Activated CD8-positive, alpha-beta T cell treated with anti-CD3 and anti-CD28 coated beads, Interleukin-2, amount 10 ng/mL, durations not matched to agents 7 days and 5 days (primary cell): ENCODE measurements around the gene RPTN. TPM values are rescaled to one million over a fixed set of nuclear protein-coding genes. Genes with fewer than 3 reads are reported as not detected.

ENCODE experiments used
- ATAC-seq: fragments of 150-1000 bp; cut with Tn5 transposase; one replicate; pipeline ENCODE4 v1.10.0; 2021; ENCODE audit warnings: moderate library complexity
- CTCF ChIA-PET: fragments of 350-600 bp; sonication (Branson Sonifier 250); formaldehyde crosslinking; loops from one replicate; lab custom pipeline; 2021; ENCODE audit warnings: antibody characterized with exemption; lab: Charles Lee
- POLR2A ChIA-PET: fragments of 350-600 bp; sonication (Branson Sonifier 250); formaldehyde crosslinking; loops from one replicate; lab custom pipeline; 2021; ENCODE audit warnings: antibody characterized with exemption; lab: Charles Lee
- DNase-seq: peaks from one replicate; pipeline ENCODE4 v3.0.0-alpha.2; 2020
- H3K27ac Mint-ChIP-seq: one replicate; pipeline ENCODE4 v1.8.0; 2021; ENCODE audit warnings: mild to moderate bottlenecking, mixed read lengths
- H3K27me3 Mint-ChIP-seq: one replicate; pipeline ENCODE4 v1.8.0; 2021; ENCODE audit warnings: low read depth, mixed read lengths
- H3K36me3 Mint-ChIP-seq: one replicate; pipeline ENCODE4 v1.8.0; 2021; ENCODE audit warnings: low read depth, mixed read lengths
- H3K4me1 Mint-ChIP-seq: one replicate; pipeline ENCODE4 v1.8.0; 2021; ENCODE audit warnings: low read depth, mixed read lengths
- H3K4me3 Mint-ChIP-seq: one replicate; pipeline ENCODE4 v1.8.0; 2021; ENCODE audit warnings: mild to moderate bottlenecking, mixed read lengths
- H3K9me3 Mint-ChIP-seq: one replicate; pipeline ENCODE4 v1.8.0; 2022; ENCODE audit warnings: mixed read lengths; ENCODE audit not compliant: insufficient read depth
- total RNA-seq, 2 experiments: library from RNA; stranded (reverse); gene quantifications; one replicate each; pipeline ENCODE4 v1.2.3, GENCODE V29; 2021

Gene RPTN
- total RNA-seq, result not detected

- Mint-ChIP-seq H3K4me3 (no peak within 1 kb of the TSS), H3K27ac (no peak within 1 kb of the TSS), H3K27me3 (peaks cover 4% of the 10 kb centered on the region), H3K4me1 (no peaks in the 10 kb centered on the region), H3K36me3 (no peaks in the 10 kb centered on the region), H3K9me3 (no peaks in the 10 kb centered on the region)
- CTCF ChIA-PET, result interaction anchor here (0.8 to 1.8 kb wide), 2 partner anchors 106 to 300 kb away, joined by 3 to 4 read pairs; no protein-coding TSS in a partner anchor
- DNase-seq (no peak), ATAC-seq (no peak)
- POLR2A ChIA-PET, result no interaction called here
These were observed at the start of gene RPTN for GRCh38 chr1:152159144-152159543. Gene RPTN, minus strand, starts transcription at chr1:152159228. Its CDS starts 1,339 bp downstream, at chr1:152157889.

GRCh38 chr1:152198982-152199381 is 40.0 kb upstream of the RPTN start:
- H3K4me3 Mint-ChIP-seq, result no peak overlapping the region
- no peaks in the 10 kb centered on the region for H3K36me3 Mint-ChIP-seq
- H3K9me3 Mint-ChIP-seq, result no peaks in the 10 kb centered on the region
- no peak overlapping the region for H3K27ac Mint-ChIP-seq
- POLR2A ChIA-PET, result no interaction called here
- peaks cover 10% of the 10 kb centered on the region for H3K27me3 Mint-ChIP-seq
- CTCF ChIA-PET, result interaction anchor here (1.1 to 1.6 kb wide), 5 partner anchors 10 to 260 kb away, joined by 3 to 6 read pairs (median 4); no protein-coding TSS in a partner anchor
- ATAC-seq, result no peak
- H3K4me1 Mint-ChIP-seq, result no peaks in the 10 kb centered on the region
- no peak for DNase-seq

GRCh38 chr1:152197361-152197941 is 38.4 kb upstream of the RPTN start:
- no peak for DNase-seq
- Mint-ChIP-seq H3K4me3 (no peak overlapping the region), H3K9me3 (no peaks in the 10 kb centered on the region), H3K27ac (no peak overlapping the region), H3K4me1 (no peaks in the 10 kb centered on the region), H3K27me3 (peaks cover 8% of the 10 kb centered on the region), H3K36me3 (no peaks in the 10 kb centered on the region)
- ChIA-PET POLR2A (no interaction called here), CTCF (no interaction called here)
- no peak for ATAC-seq

GRCh38 chr1:152191711-152192110 is 32.7 kb upstream of the RPTN start:
- ChIA-PET POLR2A (no interaction called here), CTCF (interaction anchor here (1.3 to 2.7 kb wide), 4 partner anchors 138 to 267 kb away, joined by 6 to 37 read pairs (median 8); no protein-coding TSS in a partner anchor)
- DNase-seq (no peak), ATAC-seq (no peak)
- no peak overlapping the region for H3K4me3 Mint-ChIP-seq
- peaks cover 6% of the 10 kb centered on the region for H3K4me1 Mint-ChIP-seq
- H3K27ac Mint-ChIP-seq, result no peak overlapping the region
- H3K9me3 Mint-ChIP-seq, result no peaks in the 10 kb centered on the region
- H3K36me3 Mint-ChIP-seq, result no peaks in the 10 kb centered on the region
- peaks cover 10% of the 10 kb centered on the region for H3K27me3 Mint-ChIP-seq

- Mint-ChIP-seq H3K4me1 (peaks cover 6% of the 10 kb centered on the region), H3K36me3 (no peaks in the 10 kb centered on the region), H3K27ac (no peak overlapping the region), H3K9me3 (no peaks in the 10 kb centered on the region), H3K4me3 (no peak overlapping the region), H3K27me3 (peaks cover 10% of the 10 kb centered on the region)
- DNase-seq, result no peak
- ChIA-PET CTCF (interaction anchor here (1.3 to 2.7 kb wide), 4 partner anchors 138 to 268 kb away, joined by 6 to 37 read pairs (median 8); no protein-coding TSS in a partner anchor), POLR2A (no interaction called here)
- ATAC-seq, result no peak
These were observed 32.2 kb upstream of the RPTN start for GRCh38 chr1:152191260-152191659.

- Mint-ChIP-seq H3K27me3 (peaks cover 10% of the 10 kb centered on the region), H3K4me3 (no peak overlapping the region)
These were observed 31.6 kb upstream of the RPTN start for GRCh38 chr1:152190589-152190988.

GRCh38 chr1:152189657-152190442 is 30.8 kb upstream of the RPTN start:
- H3K27me3 Mint-ChIP-seq, result peaks cover 12% of the 10 kb centered on the region

More at GRCh38 chr1:152190589-152190988, 31.6 kb upstream of the RPTN start:
- CTCF ChIA-PET, result interaction anchor here (1.3 to 2.7 kb wide), 4 partner anchors 137 to 268 kb away, joined by 6 to 37 read pairs (median 8); no protein-coding TSS in a partner anchor
- POLR2A ChIA-PET, result no interaction called here
- H3K9me3 Mint-ChIP-seq, result no peaks in the 10 kb centered on the region
- DNase-seq (no peak), ATAC-seq (no peak)
- H3K4me1 Mint-ChIP-seq, result peaks cover 6% of the 10 kb centered on the region
- H3K27ac Mint-ChIP-seq, result no peak overlapping the region
- H3K36me3 Mint-ChIP-seq, result no peaks in the 10 kb centered on the region

GRCh38 chr1:152188673-152189591 is 29.9 kb upstream of the RPTN start:
- POLR2A ChIA-PET, result no interaction called here
- ATAC-seq, result peak; percentile 74
- peak; percentile 80 for DNase-seq
- Mint-ChIP-seq H3K27ac (no peak overlapping the region), H3K4me3 (peak overlapping the region; percentile 66), H3K36me3 (no peaks in the 10 kb centered on the region), H3K9me3 (no peaks in the 10 kb centered on the region), H3K27me3 (peaks cover 13% of the 10 kb centered on the region), H3K4me1 (peaks cover 6% of the 10 kb centered on the region)
- CTCF ChIA-PET, result interaction anchor here (0.6 to 12.3 kb wide), 21 partner anchors 10 to 270 kb away, joined by 3 to 322 read pairs (median 4); no protein-coding TSS in a partner anchor

More at GRCh38 chr1:152189657-152190442, 30.8 kb upstream of the RPTN start:
- Mint-ChIP-seq H3K36me3 (no peaks in the 10 kb centered on the region), H3K4me1 (peaks cover 6% of the 10 kb centered on the region), H3K4me3 (peak overlapping the region; percentile 66), H3K27ac (no peak overlapping the region), H3K9me3 (no peaks in the 10 kb centered on the region)
- DNase-seq (peak; percentile 77), ATAC-seq (peak; percentile 57)
- ChIA-PET CTCF (interaction anchor here (0.7 to 12.3 kb wide), 16 partner anchors 9 to 269 kb away, joined by 3 to 322 read pairs (median 4); no protein-coding TSS in a partner anchor), POLR2A (no interaction called here)

GRCh38 chr1:152186556-152187285 is 27.7 kb upstream of the RPTN start:
- ATAC-seq (no peak), DNase-seq (no peak)
- CTCF ChIA-PET, result interaction anchor here (0.8 to 12.3 kb wide), 16 partner anchors 12 to 275 kb away, joined by 3 to 322 read pairs (median 4); no protein-coding TSS in a partner anchor
- H3K4me1 Mint-ChIP-seq, result peaks cover 6% of the 10 kb centered on the region
- H3K4me3 Mint-ChIP-seq, result no peak overlapping the region
- no peak overlapping the region for H3K27ac Mint-ChIP-seq
- no peaks in the 10 kb centered on the region for H3K9me3 Mint-ChIP-seq
- H3K27me3 Mint-ChIP-seq, result peaks cover 13% of the 10 kb centered on the region
- no peaks in the 10 kb centered on the region for H3K36me3 Mint-ChIP-seq
- POLR2A ChIA-PET, result interaction anchor here (1.0 kb wide), 1 partner anchor 139 kb away, joined by 3 read pairs; no protein-coding TSS in a partner anchor

GRCh38 chr1:152185544-152186391 is 26.7 kb upstream of the RPTN start:
- peak; percentile 53 for DNase-seq
- no peaks in the 10 kb centered on the region for H3K9me3 Mint-ChIP-seq
- CTCF ChIA-PET, result interaction anchor here (0.6 to 12.3 kb wide), 19 partner anchors 11 to 273 kb away, joined by 3 to 322 read pairs (median 4); no protein-coding TSS in a partner anchor
- peaks cover 6% of the 10 kb centered on the region for H3K4me1 Mint-ChIP-seq
- peaks cover 5% of the 10 kb centered on the region for H3K27me3 Mint-ChIP-seq
- ATAC-seq, result peak; percentile 56
- no peaks in the 10 kb centered on the region for H3K36me3 Mint-ChIP-seq
- H3K4me3 Mint-ChIP-seq, result no peak overlapping the region
- POLR2A ChIA-PET, result no interaction called here
- no peak overlapping the region for H3K27ac Mint-ChIP-seq
